PC-9 (cell line): Measurements from ENCODE around the gene LBR. TPM values are rescaled to one million over a fixed set of nuclear protein-coding genes. Genes with fewer than 3 reads are reported as not detected.
A peak's percentile ranks its signal among the peaks of the same experiment; 100 is the strongest.

Experiments
- BruUV-seq: library from RNA; stranded (reverse); fragments of 400-500 nt; replicated peaks from 2 replicates; lab custom pipeline; 2021; lab: Mats Ljungman, UMichigan
- CTCF ChIA-PET: fragments of 300-600 bp; sonication (Branson Sonifier 250); formaldehyde crosslinking; loops from one replicate; lab custom pipeline; 2022; ENCODE audit warnings: antibody characterized with exemption; lab: Charles Lee
- POLR2A ChIA-PET: fragments of 300-600 bp; sonication (Branson Sonifier 250); formaldehyde crosslinking; loops from one replicate; lab custom pipeline; 2022; ENCODE audit warnings: antibody characterized with exemption; ENCODE audit not compliant: unreplicated experiment; lab: Charles Lee
- DNase-seq, 2 experiments: peaks; one replicate each; pipeline versions ENCODE4 v3.0.0 to v3.0.0-alpha.2; 2015 to 2022; ENCODE audit warnings: mixed read lengths in 1 of 2
- H2AFZ ChIP-seq: fragments of 200-600 bp; sonication (generic); 2 replicates; pipeline ENCODE4 v1.8.1; 2017; ENCODE audit warnings: antibody characterized with exemption
- H3F3A ChIP-seq: fragments of 200-600 bp; sonication (generic); 2 replicates; pipeline ENCODE4 v1.8.1; 2017; ENCODE audit warnings: antibody characterized with exemption, mild to moderate bottlenecking, low read depth; ENCODE audit not compliant: insufficient read depth
- H3K27ac ChIP-seq: fragments of 200-600 bp; sonication (generic); 2 replicates; pipeline ENCODE4 v1.6.1; 2016; ENCODE audit warnings: mixed run types
- H3K27me3 ChIP-seq: fragments of 200-600 bp; sonication (generic); 2 replicates; pipeline ENCODE4 v1.6.1; 2016; ENCODE audit warnings: low read depth, mixed run types; ENCODE audit not compliant: insufficient read depth
- H3K36me3 ChIP-seq: fragments of 200-600 bp; sonication (generic); 2 replicates; pipeline ENCODE4 v1.6.1; 2016; ENCODE audit warnings: low read depth, mixed run types
- H3K4me1 ChIP-seq: fragments of 200-600 bp; sonication (generic); replicated peaks from 2 replicates; pipeline ENCODE4 v1.6.1; 2016; ENCODE audit warnings: mixed run types; ENCODE audit not compliant: insufficient read depth
- H3K4me2 ChIP-seq: fragments of 200-600 bp; sonication (generic); 2 replicates; pipeline ENCODE4 v1.6.1; 2017; ENCODE audit warnings: mixed run types
- H3K4me3 ChIP-seq: fragments of 200-600 bp; sonication (generic); 2 replicates; pipeline ENCODE4 v1.6.1; 2016; ENCODE audit warnings: mixed run types
- H3K79me2 ChIP-seq: fragments of 200-600 bp; sonication (generic); 2 replicates; pipeline ENCODE4 v1.6.1; 2017; ENCODE audit warnings: low read depth, mixed run types
- H3K9me2 ChIP-seq: fragments of 200-600 bp; sonication (generic); 2 replicates; pipeline ENCODE4 v1.8.1; 2017; ENCODE audit warnings: mild to moderate bottlenecking; ENCODE audit not compliant: insufficient read depth
- H3K9me3 ChIP-seq: fragments of 200-600 bp; sonication (generic); 2 replicates; pipeline ENCODE4 v1.8.1; 2016; ENCODE audit warnings: low read depth; ENCODE audit not compliant: insufficient read depth
- H4K20me1 ChIP-seq: fragments of 200-600 bp; sonication (generic); 2 replicates; pipeline ENCODE4 v1.8.1; 2017; ENCODE audit not compliant: insufficient read depth
- CTCF ChIP-seq: fragments of 200-600 bp; sonication (generic); conservative IDR thresholded peaks from 2 replicates; pipeline ENCODE4 v1.6.1; 2017; ENCODE audit warnings: mixed run types, antibody characterized with exemption, mild to moderate bottlenecking, moderate library complexity
- EZH2 ChIP-seq: fragments of 200-600 bp; sonication (generic); IDR thresholded peaks from 2 replicates; pipeline ENCODE4 v1.8.0; 2017; ENCODE audit warnings: antibody characterized with exemption, low read depth
- intact Hi-C: fragments of 100-400 bp; cut with micrococcal nuclease; formaldehyde crosslinking; loops from one replicate; pipeline ENCODE4 v1.10.0; 2022; ENCODE audit not compliant: unreplicated experiment
- total RNA-seq: library from RNA; stranded (reverse); gene quantifications from 2 replicates; pipeline ENCODE4 v1.2.3, GENCODE V29; 2021

LBR gene
- total RNA-seq, 1 experiment from 2014 or later, result 158 TPM

GRCh38 chr1:225430301-225430700 is 2.5 kb upstream of the LBR start:
- H4K20me1 ChIP-seq, result peaks cover 10% of the 10 kb centered on the region; the same call in 1 of the 2 replicates
- CTCF ChIA-PET, result interaction anchor here (1.4 kb wide), 1 partner anchor 25 kb away, joined by 6 read pairs; no protein-coding TSS in a partner anchor
- TF ChIP-seq EZH2 (no peak), CTCF (no peak)
- no peaks in the 10 kb centered on the region; the same call in 1 of the 2 replicates for H3K9me3 ChIP-seq
- no TSS peak for BruUV-seq
- peak overlapping the region; percentile 98; the same call in 1 of the 2 replicates for H3K27ac ChIP-seq
- H3K4me2 ChIP-seq, result no peak overlapping the region
- H3K27me3 ChIP-seq, result no peaks in the 10 kb centered on the region
- no peak overlapping the region for H3K4me3 ChIP-seq
- H2AFZ ChIP-seq, result no peak overlapping the region
- peaks cover 26% of the 10 kb centered on the region for H3K79me2 ChIP-seq
- POLR2A ChIA-PET, result interaction anchor here (0.6 kb wide), 1 partner anchor 16 kb away, joined by 3 read pairs; no protein-coding TSS in a partner anchor
- H3K9me2 ChIP-seq, result no peaks in the 10 kb centered on the region
- peaks cover 24% of the 10 kb centered on the region for H3K4me1 ChIP-seq
- H3F3A ChIP-seq, result peaks cover 32% of the 10 kb centered on the region
- intact Hi-C loops, result no loop called here
- no peak for DNase-seq
- no peaks in the 10 kb centered on the region for H3K36me3 ChIP-seq

- H3K4me2 ChIP-seq, result peak overlapping the region; percentile 99
- peak overlapping the region; percentile 98 for H3K27ac ChIP-seq
- peak overlapping the region; percentile 81 for H2AFZ ChIP-seq
- ChIA-PET CTCF (interaction anchor here (1.0 to 1.3 kb wide), 2 partner anchors 11 to 46 kb away, joined by 3 to 11 read pairs; no protein-coding TSS in a partner anchor), POLR2A (interaction anchor here (0.6 to 1.1 kb wide), 4 partner anchors 21 to 1728 kb away, joined by 3 to 5 read pairs (median 4); no protein-coding TSS in a partner anchor)
- peaks cover 37% of the 10 kb centered on the region for H3K4me1 ChIP-seq
- H3F3A ChIP-seq, result peaks cover 40% of the 10 kb centered on the region
- BruUV-seq, result no TSS peak
- no peaks in the 10 kb centered on the region; the same call in 1 of the 2 replicates for H3K9me3 ChIP-seq
- no peaks in the 10 kb centered on the region for H3K36me3 ChIP-seq
- TF ChIP-seq CTCF (no peak), EZH2 (no peak)
- H3K9me2 ChIP-seq, result no peaks in the 10 kb centered on the region
- no peak for DNase-seq
- no peaks in the 10 kb centered on the region for H3K27me3 ChIP-seq
- H3K79me2 ChIP-seq, result peaks cover 39% of the 10 kb centered on the region
- peaks cover 22% of the 10 kb centered on the region for H4K20me1 ChIP-seq
- peak overlapping the region; percentile 94 for H3K4me3 ChIP-seq
- intact Hi-C loops, result loop anchor here (1.0 to 5.0 kb wide), 5 partner anchors 16 to 633 kb away; partner anchors contain the start of genes H3-3A and PYCR2
Measured at GRCh38 chr1:225428881-225429455, 1.1 kb upstream of the LBR start.

GRCh38 chr1:225428068-225428880 is 436 bp upstream of the LBR start:
- H2AFZ ChIP-seq, result peak overlapping the region; percentile 81
- TSS peak; percentile 95 for BruUV-seq
- H3K9me3 ChIP-seq, result no peaks in the 10 kb centered on the region; the same call in 1 of the 2 replicates
- peak overlapping the region; percentile 98 for H3K27ac ChIP-seq
- H3K27me3 ChIP-seq, result no peaks in the 10 kb centered on the region
- H3K4me2 ChIP-seq, result peak overlapping the region; percentile 99
- peak overlapping the region; percentile 94 for H3K4me3 ChIP-seq
- H3K79me2 ChIP-seq, result peaks cover 46% of the 10 kb centered on the region
- ChIA-PET POLR2A (interaction anchor here (0.5 to 1.1 kb wide), 7 partner anchors 16 to 1727 kb away, joined by 3 to 5 read pairs (median 3); no protein-coding TSS in a partner anchor), CTCF (interaction anchor here (0.7 to 1.3 kb wide), 3 partner anchors 12 to 634 kb away, joined by 3 to 11 read pairs (median 3); partner anchors contain the start of gene H3-3A)
- H3F3A ChIP-seq, result peaks cover 40% of the 10 kb centered on the region
- no peaks in the 10 kb centered on the region for H3K9me2 ChIP-seq
- intact Hi-C loops, result loop anchor here (1.0 to 5.0 kb wide), 5 partner anchors 17 to 634 kb away; partner anchors contain the start of genes H3-3A and PYCR2
- H3K4me1 ChIP-seq, result peaks cover 44% of the 10 kb centered on the region
- H4K20me1 ChIP-seq, result peaks cover 28% of the 10 kb centered on the region
- DNase-seq, result peak; percentile 87 to 95
- no peaks in the 10 kb centered on the region for H3K36me3 ChIP-seq
- TF ChIP-seq CTCF (no peak), EZH2 (no peak)
